ENCODE data around the gene ITGAL. TPM values are rescaled to one million over a fixed set of nuclear protein-coding genes. Genes with fewer than 3 reads are reported as not detected.
A peak's percentile ranks its signal among the peaks of the same experiment; 100 is the strongest.
"Not testable (repeated sequence)": the region's sequence is repeated elsewhere in the genome, so short reads cannot be mapped to it uniquely, and the experiment has no call there.

Gene ITGAL
- total RNA-seq, 1 experiment from 2014 or later, result 0.03 TPM

DNA sequence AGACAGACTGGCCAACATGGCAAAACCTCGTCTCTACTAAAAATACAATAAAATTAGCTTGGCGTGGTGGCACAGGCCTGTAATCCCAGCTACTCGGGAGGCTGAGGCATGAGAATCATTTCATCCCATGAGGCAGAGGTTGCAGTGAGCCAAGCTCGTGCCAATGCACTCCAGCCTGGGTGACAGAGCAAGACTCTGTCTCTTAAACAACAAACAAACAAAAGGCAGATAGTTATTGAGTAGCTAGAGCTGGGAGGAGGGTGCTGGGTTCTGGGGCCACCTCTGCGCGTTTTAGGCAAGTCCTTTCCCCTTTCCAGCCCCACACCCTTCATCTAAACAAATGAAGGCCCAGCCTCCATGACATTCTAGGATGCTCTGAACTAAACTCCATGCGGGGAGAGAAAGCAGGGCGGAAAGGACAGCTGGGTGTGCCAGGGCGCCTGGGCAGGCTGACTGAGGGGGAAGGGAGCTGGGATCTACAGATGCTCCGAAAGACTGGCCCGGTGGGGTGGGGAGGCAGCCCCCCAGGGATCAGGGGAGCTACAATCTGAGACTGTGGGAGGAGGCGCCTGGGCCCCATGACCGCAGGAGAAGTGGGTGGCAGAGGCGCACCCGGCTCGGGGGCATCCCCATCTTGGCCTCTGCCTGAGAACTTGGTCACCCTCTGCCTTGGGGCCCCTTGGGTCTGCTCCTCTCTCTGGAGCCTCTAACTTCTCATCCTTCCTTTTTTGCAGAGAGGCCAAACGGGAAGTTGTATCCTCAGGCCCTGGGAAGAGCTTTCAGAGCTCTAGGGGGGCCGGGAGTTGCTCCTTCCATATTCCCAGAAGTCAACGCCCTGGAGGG lies 910 bp downstream of the ITGAL start:
- H3K36me3 ChIP-seq (replicated peaks; ENCODE audit: control insufficient read depth, insufficient read depth, low read length), result no peaks in the 10 kb centered on the region
- peak; percentile 48 for DNase-seq
- no peaks in the 10 kb centered on the region for H3K27me3 ChIP-seq (ENCODE audit: control insufficient read depth, insufficient read depth, low read length)
- no peak overlapping the region for H3K4me3 ChIP-seq (ENCODE audit: insufficient read depth, low read depth, low read length)

GRCh38 chr16:30474074-30474452 lies 1.5 kb downstream of the ITGAL start:
- no peaks in the 10 kb centered on the region for H3K36me3 ChIP-seq (replicated peaks; ENCODE audit: control insufficient read depth, insufficient read depth, low read length)
- DNase-seq, result peak; percentile 56
- H3K27me3 ChIP-seq (ENCODE audit: control insufficient read depth, insufficient read depth, low read length), result no peaks in the 10 kb centered on the region
- H3K4me3 ChIP-seq (ENCODE audit: insufficient read depth, low read depth, low read length), result no peak overlapping the region

DNA sequence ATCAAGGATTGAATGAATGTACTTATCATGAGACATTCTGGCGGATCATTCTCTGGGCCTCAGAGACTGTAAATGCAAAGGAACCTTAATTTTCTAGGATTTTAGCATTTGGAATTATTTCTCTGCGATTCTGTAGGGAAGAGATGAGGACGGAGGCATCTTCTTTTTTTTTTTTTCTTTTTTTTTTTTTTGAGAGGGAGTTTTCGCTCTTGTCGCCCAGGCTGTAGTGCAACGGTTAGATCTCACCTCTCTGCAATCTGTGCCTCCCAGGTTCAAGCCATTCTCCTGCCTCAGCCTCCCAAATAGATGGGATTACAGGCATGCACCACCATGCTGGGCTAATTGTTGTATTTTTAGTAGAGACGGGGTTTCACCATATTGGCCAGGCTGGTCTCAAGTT lies 2.1 kb downstream of the ITGAL start:
- Histone ChIP-seq H3K36me3 (replicated peaks; ENCODE audit: control insufficient read depth, insufficient read depth, low read length) (no peaks in the 10 kb centered on the region), H3K27me3 (ENCODE audit: control insufficient read depth, insufficient read depth, low read length) (no peaks in the 10 kb centered on the region), H3K4me3 (ENCODE audit: insufficient read depth, low read depth, low read length) (no peak overlapping the region)
- DNase-seq, result no peak

DNA sequence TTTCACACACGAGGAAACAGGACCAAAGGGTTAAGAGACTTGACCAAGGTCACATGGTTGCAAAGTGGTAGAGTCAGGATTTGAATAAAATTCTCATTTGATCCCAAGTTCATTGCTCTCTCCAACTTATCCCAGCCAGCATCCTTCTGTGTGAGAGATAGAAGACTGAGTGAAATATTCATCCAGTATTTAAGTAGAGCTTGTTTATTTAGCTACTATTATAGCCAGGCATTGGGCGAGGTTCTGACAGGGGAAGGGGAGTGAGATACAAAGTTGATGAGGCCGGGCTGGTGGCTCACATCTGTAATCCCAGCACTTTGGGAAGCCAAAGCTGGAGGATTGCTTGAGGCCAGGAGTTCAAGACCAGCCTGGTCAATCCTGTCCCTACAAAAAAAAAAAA lies 4.4 kb downstream of the ITGAL start:
- no peak overlapping the region for H3K4me3 ChIP-seq (ENCODE audit: insufficient read depth, low read depth, low read length)
- DNase-seq, result no peak
- no peaks in the 10 kb centered on the region for H3K36me3 ChIP-seq (replicated peaks; ENCODE audit: control insufficient read depth, insufficient read depth, low read length)
- H3K27me3 ChIP-seq (ENCODE audit: control insufficient read depth, insufficient read depth, low read length), result no peaks in the 10 kb centered on the region

DNA sequence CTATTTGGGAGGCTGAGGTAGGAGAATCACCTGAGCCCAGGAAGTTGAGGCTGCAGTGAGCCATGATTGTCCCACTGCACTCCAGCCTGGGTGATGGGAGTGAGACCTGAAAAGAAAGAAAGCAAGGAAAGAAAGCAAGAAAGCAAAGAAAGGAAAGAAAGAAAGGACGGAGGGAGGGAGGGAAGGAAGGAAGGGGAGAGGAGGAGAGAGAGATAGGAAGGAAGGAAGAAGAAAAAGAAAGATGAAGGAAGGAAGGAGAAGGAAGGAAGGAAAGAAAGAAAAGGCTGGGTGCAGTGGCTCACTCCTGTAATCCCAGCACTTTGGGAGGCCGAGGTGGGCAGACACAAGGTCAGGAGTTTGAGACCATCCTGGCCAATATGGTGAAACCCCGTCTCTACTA lies 5.2 kb downstream of the ITGAL start:
- H3K36me3 ChIP-seq (replicated peaks; ENCODE audit: control insufficient read depth, insufficient read depth, low read length); H3K4me3 ChIP-seq (ENCODE audit: insufficient read depth, low read depth, low read length); DNase-seq; H3K27me3 ChIP-seq (ENCODE audit: control insufficient read depth, insufficient read depth, low read length): not testable (repeated sequence)

GRCh38 chr16:30478766-30479478 lies 6.4 kb downstream of the ITGAL start:
- H3K27me3 ChIP-seq (ENCODE audit: control insufficient read depth, insufficient read depth, low read length), result no peaks in the 10 kb centered on the region
- no peak overlapping the region for H3K4me3 ChIP-seq (ENCODE audit: insufficient read depth, low read depth, low read length)
- DNase-seq, result peak; percentile 14
- H3K36me3 ChIP-seq (replicated peaks; ENCODE audit: control insufficient read depth, insufficient read depth, low read length), result no peaks in the 10 kb centered on the region

DNA sequence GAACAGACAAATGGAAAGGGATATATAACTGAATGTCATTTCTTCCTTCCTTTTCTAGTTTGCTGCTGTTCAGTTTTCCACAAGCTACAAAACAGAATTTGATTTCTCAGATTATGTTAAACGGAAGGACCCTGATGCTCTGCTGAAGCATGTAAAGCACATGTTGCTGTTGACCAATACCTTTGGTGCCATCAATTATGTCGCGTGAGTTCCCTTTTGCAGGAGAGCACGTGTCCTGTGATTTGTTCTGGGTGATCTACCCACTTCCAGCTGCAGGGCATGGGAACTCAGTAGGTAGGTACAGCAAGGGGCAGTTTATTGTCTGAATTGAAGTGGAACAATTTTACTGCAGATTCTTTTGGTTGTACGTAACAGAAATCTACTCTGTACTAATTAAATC lies 8.8 kb downstream of the ITGAL start:
- DNase-seq, result peak; percentile 12
- Histone ChIP-seq H3K27me3 (ENCODE audit: control insufficient read depth, insufficient read depth, low read length) (no peaks in the 10 kb centered on the region), H3K4me3 (ENCODE audit: insufficient read depth, low read depth, low read length) (no peak overlapping the region)

GRCh38 chr16:30482366-30482765 lies 9.8 kb downstream of the ITGAL start:
- Histone ChIP-seq H3K27me3 (ENCODE audit: control insufficient read depth, insufficient read depth, low read length) (no peaks in the 10 kb centered on the region), H3K36me3 (replicated peaks; ENCODE audit: control insufficient read depth, insufficient read depth, low read length) (no peaks in the 10 kb centered on the region), H3K4me3 (ENCODE audit: insufficient read depth, low read depth, low read length) (no peak overlapping the region)
- DNase-seq, result peak; percentile 51

More for the DNA sequence above, 8.8 kb downstream of the ITGAL start:
- no peaks in the 10 kb centered on the region for H3K36me3 ChIP-seq (replicated peaks; ENCODE audit: control insufficient read depth, insufficient read depth, low read length)

DNA sequence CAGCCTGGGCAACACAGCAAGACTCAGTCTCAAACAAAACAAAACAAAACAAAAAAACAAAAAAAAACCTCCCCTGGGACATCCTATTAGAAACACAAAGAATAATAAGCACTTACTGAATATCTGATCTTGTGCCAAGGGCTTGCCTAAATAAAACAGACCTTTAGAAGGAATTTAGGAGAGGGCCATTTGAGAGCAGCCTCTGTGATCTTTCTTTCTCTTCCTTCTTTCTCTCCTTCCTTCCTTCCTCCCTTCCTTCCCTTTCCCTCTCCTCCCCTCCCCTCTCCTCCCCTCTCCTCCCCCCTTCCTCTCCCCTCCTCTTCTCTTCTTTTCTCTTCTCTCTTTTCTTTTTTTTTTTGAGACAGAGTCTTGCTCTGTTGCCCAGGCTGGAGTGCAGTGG lies 12.3 kb downstream of the ITGAL start:
- no peak for DNase-seq
- Histone ChIP-seq H3K27me3 (ENCODE audit: control insufficient read depth, insufficient read depth, low read length) (no peaks in the 10 kb centered on the region), H3K36me3 (replicated peaks; ENCODE audit: control insufficient read depth, insufficient read depth, low read length) (no peaks in the 10 kb centered on the region), H3K4me3 (ENCODE audit: insufficient read depth, low read depth, low read length) (no peak overlapping the region)

DNA sequence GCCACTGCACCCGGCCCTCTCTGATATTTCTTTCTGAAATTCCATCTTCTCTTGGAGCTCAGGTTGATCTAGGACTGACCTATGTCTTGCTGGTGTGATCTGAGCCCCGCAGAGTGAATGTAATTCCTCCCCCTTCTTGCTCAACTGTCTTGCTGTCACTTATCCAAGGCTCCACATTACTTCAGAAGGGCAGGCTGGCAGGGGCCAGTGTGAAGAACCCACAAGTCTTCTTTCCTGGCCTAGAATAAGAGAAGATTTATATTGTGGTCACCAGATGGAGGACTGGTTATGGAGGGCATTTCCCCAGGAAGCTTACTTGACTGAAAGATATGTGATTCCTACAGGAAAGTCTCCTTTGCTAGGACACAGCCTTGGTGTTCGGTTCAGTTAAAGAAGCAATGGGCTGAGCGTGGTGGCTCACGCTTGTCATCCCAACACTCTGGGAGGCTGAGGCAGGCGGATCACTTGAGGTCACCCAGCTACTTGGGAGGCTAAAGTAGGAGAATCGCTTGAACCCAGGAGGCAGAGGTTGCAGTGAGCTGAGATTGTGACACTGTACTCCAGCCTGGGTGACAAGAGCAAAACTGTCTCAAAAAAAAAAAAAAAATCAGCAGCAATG lies 13.4 kb downstream of the ITGAL start:
- no peak for DNase-seq
- H3K27me3 ChIP-seq (ENCODE audit: control insufficient read depth, insufficient read depth, low read length), result no peaks in the 10 kb centered on the region

GRCh38 chr16:30488764-30489605 lies 16.4 kb downstream of the ITGAL start:
- Histone ChIP-seq H3K36me3 (replicated peaks; ENCODE audit: control insufficient read depth, insufficient read depth, low read length) (no peaks in the 10 kb centered on the region), H3K4me3 (ENCODE audit: insufficient read depth, low read depth, low read length) (no peak overlapping the region), H3K27me3 (ENCODE audit: control insufficient read depth, insufficient read depth, low read length) (no peaks in the 10 kb centered on the region)
- peak; percentile 69 for DNase-seq

More for the DNA sequence above, 13.4 kb downstream of the ITGAL start:
- Histone ChIP-seq H3K4me3 (ENCODE audit: insufficient read depth, low read depth, low read length) (no peak overlapping the region), H3K36me3 (replicated peaks; ENCODE audit: control insufficient read depth, insufficient read depth, low read length) (no peaks in the 10 kb centered on the region)

- H3K36me3 ChIP-seq (replicated peaks; ENCODE audit: control insufficient read depth, insufficient read depth, low read length), result no peaks in the 10 kb centered on the region
- no peak for DNase-seq
- H3K27me3 ChIP-seq (ENCODE audit: control insufficient read depth, insufficient read depth, low read length), result no peaks in the 10 kb centered on the region
- no peak overlapping the region for H3K4me3 ChIP-seq (ENCODE audit: insufficient read depth, low read depth, low read length)
Measured at GRCh38 chr16:30490210-30490609, 17.7 kb downstream of the ITGAL start.

DNA sequence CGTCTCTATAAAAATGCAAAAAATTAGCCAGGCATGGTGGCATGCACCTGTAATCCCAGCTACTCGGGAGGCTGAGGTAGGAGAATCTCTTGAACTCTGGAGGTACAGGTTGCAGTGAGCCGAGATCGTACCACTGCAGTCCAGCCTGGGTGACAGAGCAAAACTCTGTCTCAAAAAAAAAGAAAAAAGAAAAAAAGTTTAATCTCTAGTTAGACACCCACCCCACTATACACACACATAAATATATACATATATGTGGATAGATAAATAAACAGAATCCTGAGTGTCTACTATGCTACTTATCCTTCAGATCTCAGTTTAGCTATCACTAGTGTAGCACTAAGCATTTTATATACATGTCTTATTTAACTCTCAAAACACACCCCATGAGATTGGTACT lies 18.7 kb downstream of the ITGAL start:
- Histone ChIP-seq H3K36me3 (replicated peaks; ENCODE audit: control insufficient read depth, insufficient read depth, low read length) (no peaks in the 10 kb centered on the region), H3K27me3 (ENCODE audit: control insufficient read depth, insufficient read depth, low read length) (no peaks in the 10 kb centered on the region), H3K4me3 (ENCODE audit: insufficient read depth, low read depth, low read length) (no peak overlapping the region)
- DNase-seq, result no peak

DNA sequence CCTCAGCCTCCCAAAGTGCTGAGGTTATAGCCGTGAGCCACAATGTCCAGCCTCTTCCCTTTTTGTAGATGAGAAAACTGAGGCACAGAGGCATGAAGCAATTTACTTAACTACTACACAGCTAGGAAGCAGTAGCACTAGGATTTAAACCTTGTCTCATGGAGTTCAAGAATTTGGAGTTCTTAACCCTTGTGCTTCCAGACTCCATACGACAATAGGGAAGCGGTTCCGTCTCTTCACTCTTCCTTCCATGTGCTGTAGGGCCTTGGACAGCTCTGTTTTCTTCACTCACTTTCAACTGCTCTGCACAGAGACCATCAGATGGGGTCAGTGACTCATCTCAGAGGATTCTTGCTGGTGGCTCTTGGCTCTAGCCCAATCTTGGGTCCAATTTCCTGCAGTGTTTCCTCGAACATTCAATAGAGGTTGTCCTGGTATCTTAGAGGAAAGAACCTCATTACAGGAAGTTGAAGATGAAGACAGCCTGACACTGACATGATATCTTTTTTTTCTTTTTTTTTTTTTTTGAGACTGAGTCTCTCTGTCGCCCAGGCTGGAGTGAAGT lies 19.3 kb downstream of the ITGAL start:
- no peaks in the 10 kb centered on the region for H3K36me3 ChIP-seq (replicated peaks; ENCODE audit: control insufficient read depth, insufficient read depth, low read length)
- no peak overlapping the region for H3K4me3 ChIP-seq (ENCODE audit: insufficient read depth, low read depth, low read length)
- DNase-seq, result no peak
- H3K27me3 ChIP-seq (ENCODE audit: control insufficient read depth, insufficient read depth, low read length), result no peaks in the 10 kb centered on the region

All from H7 (cell line).